OCI-LY7 (cell line): ENCODE data around the gene C22orf23. TPM values are rescaled to one million over a fixed set of nuclear protein-coding genes. Genes with fewer than 3 reads are reported as not detected.

Experiments used
- BruUV-seq: library from RNA; stranded (reverse); fragments of 400-500 nt; replicated peaks from 2 replicates; lab custom pipeline; 2021; lab: Mats Ljungman, UMichigan
- CTCF ChIA-PET: fragments of 300-600 bp; sonication (Branson Sonifier 250); formaldehyde crosslinking; loops from one replicate; lab custom pipeline; 2022; ENCODE audit warnings: antibody characterized with exemption; ENCODE audit not compliant: unreplicated experiment; lab: Charles Lee
- POLR2A ChIA-PET: fragments of 300-600 bp; sonication (Branson Sonifier 250); formaldehyde crosslinking; loops from one replicate; lab custom pipeline; 2022; ENCODE audit warnings: antibody characterized with exemption; lab: Charles Lee
- DNase-seq: peaks from one replicate; pipeline ENCODE4 v3.0.0-alpha.2; 2015; ENCODE audit warnings: low spot score
- H2AFZ ChIP-seq: fragments of 200-600 bp; sonication (generic), shearing (Covaris generic); 2 replicates; pipeline ENCODE4 v1.6.1; 2014; ENCODE audit warnings: mild to moderate bottlenecking, antibody characterized with exemption, low read length, moderate library complexity
- H3K27ac ChIP-seq: fragments of 200-600 bp; sonication (generic); 2 replicates; pipeline ENCODE4 v1.5.1; 2014; ENCODE audit warnings: mixed run types, low read depth, mild to moderate bottlenecking, moderate library complexity, low read length, inconsistent platforms; ENCODE audit not compliant: poor library complexity, severe bottlenecking
- H3K36me3 ChIP-seq: fragments of 200-600 bp; sonication (generic); 2 replicates; pipeline ENCODE4 v1.6.1; 2014; ENCODE audit warnings: mild to moderate bottlenecking, antibody characterized with exemption, low read length, moderate library complexity, mixed read lengths; ENCODE audit not compliant: insufficient read depth
- H3K4me1 ChIP-seq: fragments of 200-600 bp; sonication (generic); 2 replicates; pipeline ENCODE4 v1.5.1; 2014; ENCODE audit warnings: mild to moderate bottlenecking, low read length; ENCODE audit not compliant: insufficient read depth, poor library complexity, severe bottlenecking
- H3K4me2 ChIP-seq: fragments of 200-600 bp; sonication (generic); 2 replicates; pipeline ENCODE4 v1.6.1; 2014; ENCODE audit warnings: mild to moderate bottlenecking, low read length
- H3K4me3 ChIP-seq: fragments of 200-600 bp; sonication (generic); 2 replicates; pipeline ENCODE4 v1.5.1; 2014; ENCODE audit warnings: mild to moderate bottlenecking, low read depth, low read length; ENCODE audit not compliant: poor library complexity, severe bottlenecking
- H3K79me2 ChIP-seq: fragments of 200-600 bp; sonication (generic); 2 replicates; pipeline ENCODE4 v1.6.1; 2016; ENCODE audit warnings: low read depth, mild to moderate bottlenecking, low read length, moderate library complexity, mixed read lengths; ENCODE audit not compliant: insufficient read depth
- H3K9me2 ChIP-seq: fragments of 200-600 bp; sonication (generic); 2 replicates; pipeline ENCODE4 v1.6.1; 2016; ENCODE audit warnings: mild to moderate bottlenecking, low read length, mixed read lengths; ENCODE audit not compliant: insufficient read depth
- H3K9me3 ChIP-seq: fragments of 200-600 bp; sonication (generic); 2 replicates; pipeline ENCODE4 v1.6.1; 2014; ENCODE audit warnings: mild to moderate bottlenecking, mixed run types, low read length, mixed read lengths
- H4K20me1 ChIP-seq: fragments of 200-600 bp; sonication (generic); 2 replicates; pipeline ENCODE4 v1.6.1; 2014; ENCODE audit warnings: mild to moderate bottlenecking, antibody characterized with exemption, low read length, moderate library complexity, mixed read lengths; ENCODE audit not compliant: insufficient read depth
- EZH2phosphoT487 ChIP-seq: fragments of 200-600 bp; sonication (generic); IDR thresholded peaks from 2 replicates; pipeline ENCODE4 v1.6.1; 2018; ENCODE audit warnings: low read depth, borderline replicate concordance, mild to moderate bottlenecking, mixed run types, antibody characterized with exemption, low read length, moderate library complexity, mixed read lengths
- intact Hi-C: fragments of 100-400 bp; cut with micrococcal nuclease; formaldehyde crosslinking; loops from one replicate; pipeline ENCODE4 v1.10.0; 2022; ENCODE audit not compliant: unreplicated experiment
- total RNA-seq, 2 experiments: library from RNA; depleted of rRNA in 1 of 2; stranded (reverse); fragments of >200 nt in 1 of 2; shearing (Covaris generic) in 1 of 2; gene quantifications; 2 replicates each; pipeline ENCODE4 v1.2.3, GENCODE V29; 2014 to 2022
- TF ChIP-seq, protein P1 (sequence below): fragments of 200-600 bp; sonication (generic); conservative IDR thresholded peaks from 2 replicates; pipeline ENCODE4 v1.5.1; 2014; ENCODE audit warnings: mild to moderate bottlenecking, antibody characterized with exemption, low read length, moderate library complexity, mixed read lengths

C22orf23 gene
- total RNA-seq, 2 experiments from 2014 or later, result 0.57 to 1.2 TPM

DNA sequence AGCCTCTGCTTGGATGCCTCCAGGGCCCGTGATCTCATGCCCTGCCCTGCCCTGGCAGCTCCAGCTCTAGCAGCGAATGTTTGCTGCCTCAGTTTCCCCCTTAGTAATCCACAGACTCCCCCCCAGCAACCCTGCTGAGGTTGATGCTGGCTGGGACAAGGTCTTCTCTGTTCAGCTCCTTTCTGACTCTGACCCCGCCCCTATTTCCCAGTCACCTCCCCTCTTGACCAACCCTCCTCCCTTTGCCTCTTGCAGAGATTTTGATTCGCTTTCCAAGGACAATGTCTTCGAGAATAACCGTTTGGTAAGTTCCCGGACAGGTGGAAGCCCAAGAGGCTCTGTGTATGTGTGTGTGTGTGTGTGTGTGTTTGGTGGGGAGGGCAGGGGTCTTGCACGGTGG lies 41.7 kb downstream of the C22orf23 start:
- ChIA-PET CTCF (no interaction called here), POLR2A (no interaction called here)
- Histone ChIP-seq H3K4me2 (no peak overlapping the region), H3K9me2 (no peaks in the 10 kb centered on the region), H3K79me2 (no peaks in the 10 kb centered on the region), H3K36me3 (peaks cover 5% of the 10 kb centered on the region; the same call in 1 of the 2 replicates), H3K9me3 (no peaks in the 10 kb centered on the region), H2AFZ (no peak overlapping the region), H4K20me1 (no peaks in the 10 kb centered on the region), H3K27ac (no peak overlapping the region), H3K4me1 (peaks cover 10% of the 10 kb centered on the region), H3K4me3 (no peak overlapping the region)
- DNase-seq, result no peak
- intact Hi-C loops, result no loop called here
- TF ChIP-seq EZH2phosphoT487, result no peak
- TF ChIP-seq, protein P1, sequence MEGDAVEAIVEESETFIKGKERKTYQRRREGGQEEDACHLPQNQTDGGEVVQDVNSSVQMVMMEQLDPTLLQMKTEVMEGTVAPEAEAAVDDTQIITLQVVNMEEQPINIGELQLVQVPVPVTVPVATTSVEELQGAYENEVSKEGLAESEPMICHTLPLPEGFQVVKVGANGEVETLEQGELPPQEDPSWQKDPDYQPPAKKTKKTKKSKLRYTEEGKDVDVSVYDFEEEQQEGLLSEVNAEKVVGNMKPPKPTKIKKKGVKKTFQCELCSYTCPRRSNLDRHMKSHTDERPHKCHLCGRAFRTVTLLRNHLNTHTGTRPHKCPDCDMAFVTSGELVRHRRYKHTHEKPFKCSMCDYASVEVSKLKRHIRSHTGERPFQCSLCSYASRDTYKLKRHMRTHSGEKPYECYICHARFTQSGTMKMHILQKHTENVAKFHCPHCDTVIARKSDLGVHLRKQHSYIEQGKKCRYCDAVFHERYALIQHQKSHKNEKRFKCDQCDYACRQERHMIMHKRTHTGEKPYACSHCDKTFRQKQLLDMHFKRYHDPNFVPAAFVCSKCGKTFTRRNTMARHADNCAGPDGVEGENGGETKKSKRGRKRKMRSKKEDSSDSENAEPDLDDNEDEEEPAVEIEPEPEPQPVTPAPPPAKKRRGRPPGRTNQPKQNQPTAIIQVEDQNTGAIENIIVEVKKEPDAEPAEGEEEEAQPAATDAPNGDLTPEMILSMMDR, result no peak
- BruUV-seq, result no TSS peak

DNA sequence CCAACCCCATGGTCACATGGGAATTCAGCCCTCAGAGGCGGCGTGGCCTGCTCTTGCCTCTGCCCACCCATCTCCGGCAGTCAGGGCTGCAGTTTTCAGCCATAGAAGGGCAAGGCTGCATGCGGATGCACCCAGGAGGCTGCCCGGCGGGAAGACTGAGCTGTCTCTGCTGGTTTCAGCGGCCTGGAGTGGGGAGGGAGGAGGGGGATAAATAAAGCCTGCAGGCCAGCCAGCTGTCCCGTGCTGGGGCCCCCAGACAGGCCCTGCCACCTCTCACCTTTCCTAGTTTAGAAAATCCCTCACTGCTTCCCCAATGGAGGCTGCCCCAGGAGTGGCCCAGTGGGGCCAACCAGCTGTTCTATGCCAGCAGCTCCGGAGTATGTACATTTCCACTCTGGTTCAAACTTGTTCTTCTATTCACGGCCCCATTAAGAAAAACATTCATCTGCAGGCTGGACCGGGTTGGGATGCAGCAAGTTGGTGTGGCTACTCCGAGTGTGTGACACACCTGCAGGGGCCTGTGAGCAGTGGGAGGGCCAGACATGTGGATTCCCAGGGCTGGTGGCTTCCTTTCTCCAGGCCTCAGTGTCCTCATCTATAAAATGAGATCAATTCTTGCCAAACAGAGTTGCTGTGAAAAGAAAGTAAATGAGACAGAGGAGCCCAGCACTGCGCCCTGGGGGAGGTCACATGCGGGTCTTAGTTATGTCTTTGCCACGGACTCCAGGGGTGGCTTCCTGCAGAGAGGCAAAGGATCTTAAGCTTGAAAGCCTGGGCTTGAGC lies 42.3 kb downstream of the C22orf23 start:
- Histone ChIP-seq H3K36me3 (peaks cover 5% of the 10 kb centered on the region; the same call in 1 of the 2 replicates), H3K79me2 (no peaks in the 10 kb centered on the region), H3K4me3 (no peak overlapping the region), H2AFZ (no peak overlapping the region), H3K9me2 (no peaks in the 10 kb centered on the region), H3K4me1 (peaks cover 11% of the 10 kb centered on the region), H3K9me3 (no peaks in the 10 kb centered on the region), H3K27ac (no peak overlapping the region), H4K20me1 (no peaks in the 10 kb centered on the region), H3K4me2 (no peak overlapping the region)
- CTCF ChIA-PET, result no interaction called here
- POLR2A ChIA-PET, result no interaction called here
- intact Hi-C loops, result no loop called here
- BruUV-seq, result no TSS peak
- TF ChIP-seq EZH2phosphoT487, result no peak
- TF ChIP-seq, protein P1, result no peak
- DNase-seq, result no peak

DNA sequence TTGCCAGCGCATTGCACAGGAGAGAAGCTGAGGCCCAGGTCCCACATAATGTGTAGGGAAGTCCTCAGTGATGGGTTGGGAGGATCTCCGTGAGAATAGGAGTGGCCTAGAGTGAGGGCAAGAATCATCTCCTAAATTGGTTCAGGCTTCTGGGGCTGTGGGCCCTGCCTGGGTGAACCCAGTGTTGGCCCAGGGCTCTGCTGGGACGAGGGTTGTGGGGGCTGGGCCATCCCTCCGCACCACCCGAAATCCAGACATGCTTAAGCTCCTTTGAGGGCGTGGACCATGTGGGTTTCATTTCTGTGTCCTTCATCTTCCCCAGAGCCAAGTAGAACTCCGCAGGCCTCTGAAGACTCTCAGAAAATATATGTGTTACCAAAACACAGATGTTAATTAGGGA lies 43.6 kb downstream of the C22orf23 start:
- Histone ChIP-seq H3K27ac (no peak overlapping the region), H3K36me3 (peaks cover 5% of the 10 kb centered on the region; the same call in 1 of the 2 replicates), H4K20me1 (no peaks in the 10 kb centered on the region), H3K4me3 (no peak overlapping the region), H2AFZ (no peak overlapping the region), H3K9me3 (no peaks in the 10 kb centered on the region), H3K4me2 (no peak overlapping the region), H3K79me2 (no peaks in the 10 kb centered on the region), H3K4me1 (peaks cover 17% of the 10 kb centered on the region), H3K9me2 (no peaks in the 10 kb centered on the region)
- CTCF ChIA-PET, result no interaction called here
- intact Hi-C loops, result no loop called here
- TF ChIP-seq EZH2phosphoT487, result no peak
- TF ChIP-seq, protein P1, result no peak
- POLR2A ChIA-PET, result interaction anchor here (0.6 kb wide), 1 partner anchor 16 kb away, joined by 3 read pairs; no protein-coding TSS in a partner anchor
- DNase-seq, result no peak
- no TSS peak for BruUV-seq
